IPS-18a (cell line): ENCODE results near the gene HS3ST5.

Source experiments
- H3K27ac ChIP-seq: one replicate; pipeline ENCODE4 v1.5.1; 2013; ENCODE audit warnings: low read length
- H3K27me3 ChIP-seq: one replicate; pipeline ENCODE4 v1.6.1; 2013; ENCODE audit warnings: mild to moderate bottlenecking, low read length; ENCODE audit not compliant: control insufficient read depth, insufficient read depth
- H3K36me3 ChIP-seq: one replicate; pipeline ENCODE4 v1.6.1; 2013; ENCODE audit warnings: low read depth, low read length; ENCODE audit not compliant: control insufficient read depth
- H3K4me1 ChIP-seq: one replicate; pipeline ENCODE4 v1.6.1; 2013; ENCODE audit warnings: low read depth, low read length; ENCODE audit not compliant: control insufficient read depth
- H3K4me3 ChIP-seq: one replicate; pipeline ENCODE4 v1.5.1; 2013; ENCODE audit warnings: low read length
- H3K9ac ChIP-seq: one replicate; pipeline ENCODE4 v1.6.1; 2013; ENCODE audit warnings: mild to moderate bottlenecking, low read length, moderate library complexity
- H3K9me3 ChIP-seq: one replicate; pipeline ENCODE4 v1.6.1; 2013; ENCODE audit warnings: low read depth, low read length; ENCODE audit not compliant: control insufficient read depth

HS3ST5 gene

DNA sequence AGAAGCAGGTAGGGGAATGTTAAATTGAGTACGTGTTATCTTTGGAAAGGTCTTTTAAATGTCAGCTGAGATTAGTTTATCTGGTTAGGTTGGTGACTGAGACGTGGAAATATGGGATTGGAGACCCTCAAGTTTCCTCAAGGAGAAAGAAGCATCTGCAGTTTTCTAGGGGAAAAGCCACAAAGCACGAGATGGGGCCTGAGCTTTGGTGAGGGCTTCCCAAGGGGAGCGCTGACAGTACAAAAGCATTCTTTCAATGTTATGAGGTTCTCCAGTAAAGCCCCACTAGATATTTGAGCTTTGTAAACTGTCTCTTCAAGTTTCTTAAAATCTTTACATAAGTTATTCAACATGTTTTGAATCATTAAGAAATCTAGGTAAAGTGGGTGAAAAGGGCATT, 19.6 kb upstream of the HS3ST5 start:
- Histone ChIP-seq H3K4me1 (peaks cover 49% of the 10 kb centered on the region), H3K27ac (no peak overlapping the region), H3K4me3 (no peak overlapping the region), H3K36me3 (no peaks in the 10 kb centered on the region), H3K27me3 (no peaks in the 10 kb centered on the region), H3K9ac (no peak overlapping the region), H3K9me3 (no peaks in the 10 kb centered on the region)

DNA sequence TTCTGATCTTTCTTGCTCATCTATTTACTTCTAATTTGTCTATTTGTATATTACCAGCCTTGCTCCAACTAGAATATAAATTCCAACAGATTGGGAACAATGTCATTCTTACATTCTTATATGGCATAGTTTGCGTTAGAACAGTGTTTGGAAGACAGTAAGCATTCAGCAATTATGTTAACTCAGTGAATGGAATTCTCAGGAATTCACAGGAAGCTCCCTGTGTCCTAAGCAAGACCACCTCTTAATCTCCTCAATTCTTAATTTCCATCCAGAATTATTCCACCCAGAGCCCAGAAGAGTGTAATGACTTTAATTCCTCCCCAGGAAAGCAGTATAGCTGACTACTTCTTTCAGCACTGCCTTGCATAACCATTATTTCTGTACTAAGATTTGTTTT, 18.2 kb upstream of the HS3ST5 start:
- no peak overlapping the region for H3K27ac ChIP-seq
- no peak overlapping the region for H3K4me3 ChIP-seq
- H3K9me3 ChIP-seq: no peaks in the 10 kb centered on the region
- no peaks in the 10 kb centered on the region for H3K36me3 ChIP-seq
- no peaks in the 10 kb centered on the region for H3K27me3 ChIP-seq
- peaks cover 49% of the 10 kb centered on the region for H3K4me1 ChIP-seq
- H3K9ac ChIP-seq: no peak overlapping the region

DNA sequence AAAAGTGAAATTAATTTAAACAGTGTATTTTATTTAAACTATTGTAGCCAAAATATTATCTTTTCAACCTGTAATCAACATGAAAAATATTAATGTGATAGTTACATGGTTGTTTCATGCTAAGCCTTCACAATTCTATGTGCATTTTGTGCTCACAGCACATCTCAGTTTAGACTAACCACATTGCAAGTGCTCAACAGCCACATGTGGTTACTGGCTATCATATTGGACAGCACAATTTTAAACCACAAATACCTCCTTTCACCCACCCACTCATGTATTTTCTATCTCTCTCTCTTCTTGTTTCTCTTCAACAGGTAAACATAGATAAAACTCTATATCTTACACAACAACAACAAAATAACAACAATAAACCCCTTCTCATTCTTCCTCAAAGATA, 12.5 kb upstream of the HS3ST5 start:
- Histone ChIP-seq H3K9me3 (no peaks in the 10 kb centered on the region), H3K27ac (no peak overlapping the region), H3K9ac (no peak overlapping the region), H3K36me3 (no peaks in the 10 kb centered on the region), H3K4me1 (peaks cover 2% of the 10 kb centered on the region), H3K4me3 (no peak overlapping the region), H3K27me3 (no peaks in the 10 kb centered on the region)

DNA sequence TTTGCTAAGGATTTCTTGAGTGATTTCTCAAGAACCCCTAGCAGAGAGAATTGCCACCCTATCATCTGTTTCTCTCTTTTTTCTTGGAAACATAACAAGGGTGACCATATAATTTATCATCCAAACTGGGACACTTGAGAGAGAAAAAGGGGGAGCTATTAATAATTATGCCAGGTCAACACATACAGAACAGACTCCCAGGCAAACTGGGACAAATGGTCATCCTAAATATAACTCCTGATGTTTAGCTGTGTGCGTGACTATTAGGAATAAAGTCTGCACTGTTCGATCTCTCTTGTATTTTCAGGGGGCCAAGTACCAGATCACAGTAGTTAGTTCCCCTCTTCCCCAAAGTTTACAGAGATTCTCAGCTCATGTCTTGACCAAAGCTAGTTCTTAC, 11.7 kb upstream of the HS3ST5 start:
- Histone ChIP-seq H3K36me3 (no peaks in the 10 kb centered on the region), H3K4me3 (no peak overlapping the region), H3K27ac (no peak overlapping the region), H3K9me3 (no peaks in the 10 kb centered on the region), H3K9ac (no peak overlapping the region), H3K27me3 (no peaks in the 10 kb centered on the region), H3K4me1 (no peaks in the 10 kb centered on the region)

DNA sequence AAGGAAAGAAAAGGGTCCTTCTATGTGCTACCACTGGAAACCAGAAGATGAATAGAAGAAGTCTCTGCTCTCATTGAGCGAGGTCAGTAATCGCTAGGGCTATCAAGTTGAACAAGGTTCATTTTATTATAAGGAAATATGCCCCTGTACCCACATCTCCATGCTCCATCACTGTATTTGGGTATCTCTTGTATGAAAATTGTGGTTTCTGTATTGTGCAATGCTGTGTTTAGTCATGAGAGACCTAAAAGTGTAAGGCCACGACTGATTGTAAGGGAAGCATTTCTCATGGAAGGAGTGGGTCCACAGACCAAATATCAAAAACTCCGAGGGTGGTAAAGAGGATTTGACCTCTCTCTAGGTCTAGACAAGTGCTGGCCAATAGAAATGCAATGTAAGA, 3.6 kb upstream of the HS3ST5 start:
- no peak overlapping the region for H3K27ac ChIP-seq
- H3K9me3 ChIP-seq: no peaks in the 10 kb centered on the region

DNA sequence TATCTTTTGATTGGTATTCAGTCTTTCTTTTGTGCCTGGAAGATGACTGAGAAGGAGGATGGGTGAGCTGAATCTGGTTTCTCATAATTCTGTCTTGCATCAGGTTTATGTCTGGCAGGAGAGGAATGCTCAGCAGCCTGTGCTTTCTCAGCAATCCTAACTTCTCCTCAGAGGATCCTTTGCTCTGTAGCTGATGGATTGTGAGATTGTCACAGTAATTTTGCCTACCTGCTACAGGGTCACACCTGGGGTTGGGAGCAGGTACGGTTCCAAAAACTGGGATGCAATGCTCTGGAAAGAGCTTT, 2.1 kb upstream of the HS3ST5 start:
- no peaks in the 10 kb centered on the region for H3K9me3 ChIP-seq
- no peak overlapping the region for H3K27ac ChIP-seq
- peak overlapping the region; percentile 21 for H3K4me3 ChIP-seq
- H3K9ac ChIP-seq: no peak overlapping the region
- H3K36me3 ChIP-seq: no peaks in the 10 kb centered on the region
- H3K27me3 ChIP-seq: peaks cover 3% of the 10 kb centered on the region
- peaks cover 27% of the 10 kb centered on the region for H3K4me1 ChIP-seq

More for the DNA sequence above, 3.6 kb upstream of the HS3ST5 start:
- Histone ChIP-seq H3K36me3 (no peaks in the 10 kb centered on the region), H3K4me1 (peaks cover 21% of the 10 kb centered on the region), H3K27me3 (peaks cover 3% of the 10 kb centered on the region), H3K4me3 (no peak overlapping the region), H3K9ac (no peak overlapping the region)

DNA sequence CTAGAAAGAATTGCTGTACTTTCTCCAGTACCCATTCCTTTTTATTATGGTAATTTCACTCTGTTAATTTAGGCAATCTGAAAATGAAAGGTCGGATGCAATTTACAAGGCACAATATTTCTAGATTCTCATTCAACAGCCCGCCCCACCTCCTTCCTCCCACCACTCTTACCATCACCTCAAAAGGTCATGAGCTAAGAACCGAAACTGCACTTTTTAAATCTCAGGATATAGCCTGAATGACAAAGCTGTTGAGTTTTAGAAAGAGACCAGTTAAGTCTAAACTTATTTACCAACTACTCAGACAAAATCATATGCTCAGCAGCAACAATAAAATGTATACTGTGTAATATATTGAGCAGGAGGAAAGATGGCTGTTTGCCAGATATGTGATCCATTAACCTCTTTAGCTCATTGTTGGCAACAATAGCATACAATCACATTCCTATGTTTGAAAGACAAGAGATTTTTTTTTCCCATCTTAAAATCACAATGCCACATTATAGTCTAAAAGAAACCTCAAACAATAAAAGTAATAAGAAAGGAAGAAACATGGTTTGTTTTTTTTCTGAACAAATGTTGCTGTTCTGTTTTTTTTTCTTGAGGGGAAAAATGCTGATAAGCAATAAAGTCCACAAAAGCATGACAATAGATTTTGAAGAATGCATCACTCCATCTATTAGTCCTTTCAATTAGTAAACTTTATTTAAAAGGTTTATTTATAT, 1.6 kb upstream of the HS3ST5 start:
- peaks cover 32% of the 10 kb centered on the region for H3K4me1 ChIP-seq
- H3K36me3 ChIP-seq: no peaks in the 10 kb centered on the region
- no peak overlapping the region for H3K27ac ChIP-seq
- H3K9me3 ChIP-seq: no peaks in the 10 kb centered on the region
- H3K4me3 ChIP-seq: peak overlapping the region; percentile 97
- H3K9ac ChIP-seq: no peak overlapping the region
- H3K27me3 ChIP-seq: peaks cover 3% of the 10 kb centered on the region

DNA sequence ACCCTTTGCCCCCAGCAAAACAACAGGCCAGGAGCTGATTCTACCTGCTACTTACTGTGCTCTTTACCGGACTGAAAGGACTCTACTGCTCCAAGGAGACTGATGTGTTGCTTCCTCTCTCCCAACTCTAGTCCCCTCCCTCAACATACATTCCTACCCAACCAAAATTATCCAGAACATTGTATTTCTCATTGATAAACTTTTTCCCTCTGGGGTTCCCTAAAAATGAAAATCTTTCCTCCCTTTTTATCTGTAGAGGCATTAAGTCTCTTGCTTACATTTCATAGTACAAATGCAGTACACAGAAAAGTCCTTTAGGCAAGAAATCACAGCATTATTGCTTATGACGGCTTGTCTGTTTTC, 940 bp upstream of the HS3ST5 start:
- Histone ChIP-seq H3K36me3 (no peaks in the 10 kb centered on the region), H3K27ac (no peak overlapping the region), H3K9me3 (no peaks in the 10 kb centered on the region), H3K9ac (peak overlapping the region; percentile 64), H3K27me3 (peaks cover 3% of the 10 kb centered on the region), H3K4me1 (peaks cover 38% of the 10 kb centered on the region), H3K4me3 (peak overlapping the region; percentile 97)

DNA sequence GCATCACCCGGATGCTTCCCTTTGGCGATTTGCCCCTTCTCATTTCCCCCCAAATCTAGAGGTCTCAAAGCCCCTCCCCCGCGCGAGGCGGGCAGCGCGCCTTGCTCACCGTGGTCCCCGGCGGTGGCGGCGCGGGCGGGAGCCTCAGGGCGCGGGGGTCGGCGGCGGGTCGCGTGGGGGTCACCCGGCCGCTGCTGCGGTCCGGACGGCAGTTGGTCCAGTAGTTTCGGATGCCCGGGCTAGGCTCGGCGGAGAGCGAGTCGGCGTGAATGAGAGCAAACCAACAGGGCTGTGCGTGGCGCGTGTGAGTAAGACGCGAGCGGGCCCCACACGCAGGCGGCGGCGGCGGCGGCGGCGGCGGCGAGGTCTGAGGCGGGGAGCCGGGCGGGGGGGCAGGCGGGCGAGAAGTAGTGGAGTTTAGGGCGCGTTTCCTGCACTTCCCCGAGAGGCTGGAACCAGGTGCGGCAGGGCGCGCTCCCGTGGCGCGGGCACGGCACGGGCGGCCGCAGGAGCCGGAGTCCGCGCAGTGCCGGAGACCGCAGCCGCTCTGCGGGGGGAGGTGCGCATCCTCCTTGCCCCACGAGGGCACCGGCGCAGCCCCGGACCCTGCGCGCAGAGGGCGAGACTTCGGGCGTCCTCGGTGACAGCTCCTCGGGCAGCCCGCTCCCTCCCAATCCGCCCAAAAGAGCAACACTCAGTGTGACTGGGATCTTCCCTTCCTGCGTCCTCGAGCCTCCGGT, 567 bp downstream of the HS3ST5 start:
- Histone ChIP-seq H3K36me3 (no peaks in the 10 kb centered on the region), H3K27ac (no peak overlapping the region), H3K4me3 (peak overlapping the region; percentile 97), H3K9me3 (no peaks in the 10 kb centered on the region), H3K27me3 (peaks cover 3% of the 10 kb centered on the region), H3K9ac (peak overlapping the region; percentile 13), H3K4me1 (peaks cover 42% of the 10 kb centered on the region)

DNA sequence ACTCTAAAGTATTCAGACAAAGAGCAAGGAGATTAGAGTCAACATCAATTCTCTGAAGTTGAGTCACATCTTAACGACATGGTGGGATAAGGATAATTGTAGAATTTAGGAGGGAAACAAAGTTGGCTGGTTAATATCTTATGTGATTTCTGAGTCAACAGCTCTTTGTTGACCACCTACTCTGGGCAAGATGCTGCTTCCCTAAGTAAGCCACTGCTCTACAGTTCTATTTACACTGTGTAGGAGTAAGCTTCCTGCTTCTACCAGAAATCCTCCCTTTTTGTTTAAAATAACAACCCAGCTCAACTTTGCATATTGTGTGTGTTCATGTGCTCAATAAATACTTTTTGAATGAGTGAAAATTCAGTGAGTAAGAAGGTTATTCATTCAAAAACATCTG, 3.1 kb downstream of the HS3ST5 start:
- H3K9me3 ChIP-seq: no peaks in the 10 kb centered on the region
- H3K4me3 ChIP-seq: peak overlapping the region; percentile 97
- no peak overlapping the region for H3K27ac ChIP-seq
- H3K9ac ChIP-seq: no peak overlapping the region
- H3K36me3 ChIP-seq: no peaks in the 10 kb centered on the region
- peaks cover 3% of the 10 kb centered on the region for H3K27me3 ChIP-seq
- H3K4me1 ChIP-seq: peaks cover 33% of the 10 kb centered on the region

DNA sequence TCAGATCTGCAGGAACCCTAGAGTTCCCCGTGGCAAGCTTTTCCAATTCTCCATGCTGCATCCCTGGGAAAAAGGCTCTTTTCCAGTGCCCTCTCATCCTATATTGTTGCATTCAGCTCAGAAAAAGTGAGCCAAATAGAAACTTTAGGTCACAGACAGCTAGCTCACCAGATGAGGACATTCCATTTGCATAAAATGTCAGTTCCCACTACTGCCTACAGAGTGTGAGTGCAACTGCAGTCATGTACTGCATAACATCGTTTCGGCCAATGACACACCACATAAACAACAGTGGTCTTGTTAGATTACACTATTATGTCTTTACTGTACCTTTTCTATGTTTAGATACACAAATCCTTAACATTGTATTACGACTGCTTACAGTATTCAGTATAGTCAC, 8.6 kb downstream of the HS3ST5 start:
- no peaks in the 10 kb centered on the region for H3K36me3 ChIP-seq
- no peaks in the 10 kb centered on the region for H3K9me3 ChIP-seq
- H3K4me1 ChIP-seq: peaks cover 15% of the 10 kb centered on the region
- no peak overlapping the region for H3K27ac ChIP-seq
- H3K27me3 ChIP-seq: no peaks in the 10 kb centered on the region
- H3K4me3 ChIP-seq: no peak overlapping the region
- no peak overlapping the region for H3K9ac ChIP-seq

DNA sequence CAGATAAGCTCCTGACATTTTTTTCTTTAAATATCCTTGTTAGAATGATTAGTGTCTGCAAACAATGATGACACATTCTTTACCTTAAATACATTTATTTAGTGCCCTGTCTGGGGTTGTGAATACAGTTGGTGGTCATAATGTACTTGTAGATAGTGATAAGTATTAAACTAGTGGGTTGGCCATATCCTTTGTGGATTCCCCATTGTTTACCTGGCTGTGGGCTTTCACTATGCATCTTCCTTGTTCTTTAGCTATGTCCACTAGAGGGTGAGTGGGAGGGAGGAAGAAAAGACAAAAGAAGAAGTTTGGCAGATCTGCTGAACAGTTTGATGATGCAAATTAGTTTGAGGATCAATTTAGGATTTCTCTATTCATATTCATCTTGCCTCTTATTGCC, 15.7 kb downstream of the HS3ST5 start:
- H3K36me3 ChIP-seq: no peaks in the 10 kb centered on the region
- H3K9ac ChIP-seq: no peak overlapping the region
- H3K9me3 ChIP-seq: no peaks in the 10 kb centered on the region
- no peaks in the 10 kb centered on the region for H3K27me3 ChIP-seq
- H3K4me1 ChIP-seq: peaks cover 62% of the 10 kb centered on the region
- H3K4me3 ChIP-seq: no peak overlapping the region
- H3K27ac ChIP-seq: no peak overlapping the region
